NCI-H2227 (cell line): ENCODE results near the gene AKR1D1.

Experiments
- DNase-seq: peaks from one replicate; lab custom pipeline; 2025; ENCODE audit not compliant: unreplicated experiment; lab: John Stamatoyannopoulos, UW

AKR1D1 gene

GRCh38 chr7:138163800-138164199 lies 87.5 kb downstream of the AKR1D1 start:
- DNase-seq, result no peak

GRCh38 chr7:138164804-138165203 lies 88.5 kb downstream of the AKR1D1 start:
- DNase-seq, result no peak

- no peak for DNase-seq
Measured at GRCh38 chr7:138166681-138167080, 90.4 kb downstream of the AKR1D1 start.

GRCh38 chr7:138167222-138167621 lies 91.0 kb downstream of the AKR1D1 start:
- no peak for DNase-seq

GRCh38 chr7:138167869-138168296 lies 91.6 kb downstream of the AKR1D1 start:
- no peak for DNase-seq
